HepG2 (cell line): ENCODE measurements around the gene PRDM12. TPM values are rescaled to one million over a fixed set of nuclear protein-coding genes. Genes with fewer than 3 reads are reported as not detected.

Experiments used
- MAF1 ChIP-seq: sonication (generic); formaldehyde crosslinking; IDR thresholded peaks from 2 replicates; pipeline ENCODE4 v1.5.0; 2020; ENCODE audit warnings: missing genetic modification reagents, borderline replicate concordance
- MBD4 ChIP-seq: IDR thresholded peaks from 2 replicates; pipeline ENCODE4 v1.6.1; 2012; ENCODE audit warnings: low read length, inconsistent platforms, borderline replicate concordance
- NFIB ChIP-seq: sonication (generic); formaldehyde crosslinking; IDR thresholded peaks from 2 replicates; pipeline ENCODE4 v1.9.0; 2021; ENCODE audit warnings: missing genetic modification reagents, mild to moderate bottlenecking, borderline replicate concordance
- SOX6 ChIP-seq, 2 experiments: fragments of 450-650 bp in 1 of 2; sonication (generic) in 1 of 2; formaldehyde crosslinking in 1 of 2; IDR thresholded peaks; 2 replicates each; pipeline versions ENCODE4 v1.4.0 to v1.6.1; 2017 to 2020; ENCODE audit warnings: antibody characterized with exemption in 1 of 2, mild to moderate bottlenecking in 1 of 2, missing genetic modification reagents in 1 of 2
- ZFP82 ChIP-seq: sonication (generic); formaldehyde crosslinking; IDR thresholded peaks from 2 replicates; pipeline ENCODE4 v1.5.1; 2020; ENCODE audit warnings: mild to moderate bottlenecking, missing genetic modification reagents, borderline replicate concordance
- ZNF180 ChIP-seq: sonication (generic); formaldehyde crosslinking; IDR thresholded peaks from 2 replicates; pipeline ENCODE4 v1.4.0; 2020; ENCODE audit warnings: low read depth, missing genetic modification reagents, borderline replicate concordance
- ZNF782 ChIP-seq: sonication (generic); formaldehyde crosslinking; IDR thresholded peaks from 2 replicates; pipeline ENCODE4 v1.4.0; 2020; ENCODE audit warnings: missing genetic modification reagents, mild to moderate bottlenecking, borderline replicate concordance
- ZSCAN12 ChIP-seq: sonication (generic); formaldehyde crosslinking; IDR thresholded peaks from 2 replicates; pipeline ENCODE4 v1.9.0; 2021; ENCODE audit warnings: mild to moderate bottlenecking, missing genetic modification reagents
- polyA plus RNA-seq, 8 experiments: library from polyadenylated mRNA; depleted of rRNA in 3 of 8; stranded (reverse) in 7 of 8; unstranded in 1 of 8; fragments of >200 nt; fragmentation: Illumina TruSeq in 4 of 8; extraction: Trizol in 4 of 8; gene quantifications; 2 replicates each; pipeline versions ENCODE4 v1.2.1 to v1.2.3, GENCODE V29; 2011 to 2016; ENCODE audit warnings: low read depth in 4 of 8, missing spikeins in 1 of 8, mixed read lengths in 1 of 8; ENCODE audit not compliant: insufficient read depth in 1 of 8
- total RNA-seq, 5 experiments: library from RNA; depleted of rRNA; stranded (reverse); fragments of >200 nt; fragmentation: Illumina TruSeq; extraction: Trizol; gene quantifications; 2 replicates each; pipeline ENCODE4 v1.2.3, GENCODE V29; 2016; ENCODE audit warnings: low read depth in 1 of 5
- TF ChIP-seq, protein P1 (sequence below): sonication (generic); formaldehyde crosslinking; IDR thresholded peaks from 2 replicates; pipeline ENCODE4 v1.9.0; 2021; ENCODE audit warnings: mild to moderate bottlenecking, missing genetic modification reagents
- TF ChIP-seq, protein P2 (sequence below): sonication (generic); formaldehyde crosslinking; IDR thresholded peaks from 2 replicates; pipeline ENCODE4 v1.9.0; 2021; ENCODE audit warnings: missing genetic modification reagents, borderline replicate concordance
- TF ChIP-seq, protein P3 (sequence below), 2 experiments: sonication (generic) in 1 of 2; formaldehyde crosslinking in 1 of 2; IDR thresholded peaks; 2 replicates each; pipeline versions ENCODE4 v1.6.1 to v1.9.0; 2014 to 2022; ENCODE audit warnings: antibody characterized with exemption in 1 of 2, borderline replicate concordance in 1 of 2, inconsistent platforms in 1 of 2, low read depth in 1 of 2, missing genetic modification reagents in 1 of 2

PRDM12 gene
- total and polyA plus RNA-seq, 2 of the 13 experiments (the other 11 are each of a cell fraction or from before 2014, with no cell fraction given) = 0.04 to 0.07 TPM

DNA sequence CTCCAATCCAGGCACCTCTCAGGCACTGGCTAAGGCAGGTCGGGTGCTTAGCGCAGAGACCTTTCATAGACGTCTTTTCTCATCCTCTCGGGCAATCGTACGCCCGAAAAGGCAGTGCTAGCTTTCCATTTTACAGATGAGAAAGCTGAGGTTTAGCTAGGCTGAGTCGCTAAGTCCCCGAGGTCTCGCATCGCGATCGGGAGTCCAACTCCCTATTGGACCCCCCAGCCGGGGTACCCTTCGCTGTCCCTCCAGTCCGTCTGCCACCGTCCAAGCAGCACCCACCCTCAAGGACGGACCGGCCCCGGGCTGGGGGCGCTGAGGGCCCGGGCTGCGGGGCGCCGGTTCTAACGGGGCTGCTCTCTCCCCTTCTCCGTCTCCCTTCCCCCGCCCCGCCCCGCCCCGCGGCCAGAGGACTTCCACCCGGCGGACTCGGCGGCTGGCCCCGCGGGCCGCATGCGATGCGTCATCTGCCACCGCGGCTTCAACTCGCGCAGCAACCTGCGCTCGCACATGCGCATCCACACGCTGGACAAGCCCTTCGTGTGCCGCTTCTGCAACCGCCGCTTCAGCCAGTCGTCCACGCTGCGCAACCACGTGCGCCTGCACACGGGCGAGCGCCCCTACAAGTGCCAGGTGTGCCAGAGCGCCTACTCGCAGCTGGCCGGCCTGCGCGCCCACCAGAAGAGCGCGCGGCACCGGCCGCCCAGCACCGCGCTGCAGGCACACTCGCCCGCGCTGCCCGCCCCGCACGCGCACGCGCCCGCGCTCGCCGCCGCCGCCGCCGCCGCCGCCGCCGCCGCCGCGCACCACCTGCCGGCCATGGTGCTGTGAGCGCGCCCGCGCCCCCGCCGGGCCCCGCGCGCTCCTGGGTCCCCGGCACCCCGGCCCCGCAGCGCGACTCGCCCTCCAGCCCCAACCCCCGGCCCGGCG lies 16.7 kb downstream of the PRDM12 start (continued):
- TF ChIP-seq, protein P1, sequence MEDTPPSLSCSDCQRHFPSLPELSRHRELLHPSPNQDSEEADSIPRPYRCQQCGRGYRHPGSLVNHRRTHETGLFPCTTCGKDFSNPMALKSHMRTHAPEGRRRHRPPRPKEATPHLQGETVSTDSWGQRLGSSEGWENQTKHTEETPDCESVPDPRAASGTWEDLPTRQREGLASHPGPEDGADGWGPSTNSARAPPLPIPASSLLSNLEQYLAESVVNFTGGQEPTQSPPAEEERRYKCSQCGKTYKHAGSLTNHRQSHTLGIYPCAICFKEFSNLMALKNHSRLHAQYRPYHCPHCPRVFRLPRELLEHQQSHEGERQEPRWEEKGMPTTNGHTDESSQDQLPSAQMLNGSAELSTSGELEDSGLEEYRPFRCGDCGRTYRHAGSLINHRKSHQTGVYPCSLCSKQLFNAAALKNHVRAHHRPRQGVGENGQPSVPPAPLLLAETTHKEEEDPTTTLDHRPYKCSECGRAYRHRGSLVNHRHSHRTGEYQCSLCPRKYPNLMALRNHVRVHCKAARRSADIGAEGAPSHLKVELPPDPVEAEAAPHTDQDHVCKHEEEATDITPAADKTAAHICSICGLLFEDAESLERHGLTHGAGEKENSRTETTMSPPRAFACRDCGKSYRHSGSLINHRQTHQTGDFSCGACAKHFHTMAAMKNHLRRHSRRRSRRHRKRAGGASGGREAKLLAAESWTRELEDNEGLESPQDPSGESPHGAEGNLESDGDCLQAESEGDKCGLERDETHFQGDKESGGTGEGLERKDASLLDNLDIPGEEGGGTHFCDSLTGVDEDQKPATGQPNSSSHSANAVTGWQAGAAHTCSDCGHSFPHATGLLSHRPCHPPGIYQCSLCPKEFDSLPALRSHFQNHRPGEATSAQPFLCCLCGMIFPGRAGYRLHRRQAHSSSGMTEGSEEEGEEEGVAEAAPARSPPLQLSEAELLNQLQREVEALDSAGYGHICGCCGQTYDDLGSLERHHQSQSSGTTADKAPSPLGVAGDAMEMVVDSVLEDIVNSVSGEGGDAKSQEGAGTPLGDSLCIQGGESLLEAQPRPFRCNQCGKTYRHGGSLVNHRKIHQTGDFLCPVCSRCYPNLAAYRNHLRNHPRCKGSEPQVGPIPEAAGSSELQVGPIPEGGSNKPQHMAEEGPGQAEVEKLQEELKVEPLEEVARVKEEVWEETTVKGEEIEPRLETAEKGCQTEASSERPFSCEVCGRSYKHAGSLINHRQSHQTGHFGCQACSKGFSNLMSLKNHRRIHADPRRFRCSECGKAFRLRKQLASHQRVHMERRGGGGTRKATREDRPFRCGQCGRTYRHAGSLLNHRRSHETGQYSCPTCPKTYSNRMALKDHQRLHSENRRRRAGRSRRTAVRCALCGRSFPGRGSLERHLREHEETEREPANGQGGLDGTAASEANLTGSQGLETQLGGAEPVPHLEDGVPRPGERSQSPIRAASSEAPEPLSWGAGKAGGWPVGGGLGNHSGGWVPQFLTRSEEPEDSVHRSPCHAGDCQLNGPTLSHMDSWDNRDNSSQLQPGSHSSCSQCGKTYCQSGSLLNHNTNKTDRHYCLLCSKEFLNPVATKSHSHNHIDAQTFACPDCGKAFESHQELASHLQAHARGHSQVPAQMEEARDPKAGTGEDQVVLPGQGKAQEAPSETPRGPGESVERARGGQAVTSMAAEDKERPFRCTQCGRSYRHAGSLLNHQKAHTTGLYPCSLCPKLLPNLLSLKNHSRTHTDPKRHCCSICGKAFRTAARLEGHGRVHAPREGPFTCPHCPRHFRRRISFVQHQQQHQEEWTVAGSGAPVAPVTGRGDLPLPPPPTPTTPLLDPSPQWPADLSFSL (CRISPR knock-in tag) = no peak
- TF ChIP-seq MAF1 = peak; percentile 75; the same call in 1 of the 2 replicates
- no peak; the same call in 1 of the 2 replicates for TF ChIP-seq ZNF782
- no peak; the same call in 1 of the 2 replicates for TF ChIP-seq ZNF180 (CRISPR knock-in tag)
- TF ChIP-seq ZSCAN12 (CRISPR knock-in tag) = no peak
- TF ChIP-seq, protein P2, sequence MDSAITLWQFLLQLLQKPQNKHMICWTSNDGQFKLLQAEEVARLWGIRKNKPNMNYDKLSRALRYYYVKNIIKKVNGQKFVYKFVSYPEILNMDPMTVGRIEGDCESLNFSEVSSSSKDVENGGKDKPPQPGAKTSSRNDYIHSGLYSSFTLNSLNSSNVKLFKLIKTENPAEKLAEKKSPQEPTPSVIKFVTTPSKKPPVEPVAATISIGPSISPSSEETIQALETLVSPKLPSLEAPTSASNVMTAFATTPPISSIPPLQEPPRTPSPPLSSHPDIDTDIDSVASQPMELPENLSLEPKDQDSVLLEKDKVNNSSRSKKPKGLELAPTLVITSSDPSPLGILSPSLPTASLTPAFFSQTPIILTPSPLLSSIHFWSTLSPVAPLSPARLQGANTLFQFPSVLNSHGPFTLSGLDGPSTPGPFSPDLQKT (CRISPR knock-in tag) = peak; percentile 27; the same call in 1 of the 2 replicates
- TF ChIP-seq NFIB (CRISPR knock-in tag) = no peak
- TF ChIP-seq, protein P3, sequence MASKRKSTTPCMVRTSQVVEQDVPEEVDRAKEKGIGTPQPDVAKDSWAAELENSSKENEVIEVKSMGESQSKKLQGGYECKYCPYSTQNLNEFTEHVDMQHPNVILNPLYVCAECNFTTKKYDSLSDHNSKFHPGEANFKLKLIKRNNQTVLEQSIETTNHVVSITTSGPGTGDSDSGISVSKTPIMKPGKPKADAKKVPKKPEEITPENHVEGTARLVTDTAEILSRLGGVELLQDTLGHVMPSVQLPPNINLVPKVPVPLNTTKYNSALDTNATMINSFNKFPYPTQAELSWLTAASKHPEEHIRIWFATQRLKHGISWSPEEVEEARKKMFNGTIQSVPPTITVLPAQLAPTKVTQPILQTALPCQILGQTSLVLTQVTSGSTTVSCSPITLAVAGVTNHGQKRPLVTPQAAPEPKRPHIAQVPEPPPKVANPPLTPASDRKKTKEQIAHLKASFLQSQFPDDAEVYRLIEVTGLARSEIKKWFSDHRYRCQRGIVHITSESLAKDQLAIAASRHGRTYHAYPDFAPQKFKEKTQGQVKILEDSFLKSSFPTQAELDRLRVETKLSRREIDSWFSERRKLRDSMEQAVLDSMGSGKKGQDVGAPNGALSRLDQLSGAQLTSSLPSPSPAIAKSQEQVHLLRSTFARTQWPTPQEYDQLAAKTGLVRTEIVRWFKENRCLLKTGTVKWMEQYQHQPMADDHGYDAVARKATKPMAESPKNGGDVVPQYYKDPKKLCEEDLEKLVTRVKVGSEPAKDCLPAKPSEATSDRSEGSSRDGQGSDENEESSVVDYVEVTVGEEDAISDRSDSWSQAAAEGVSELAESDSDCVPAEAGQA (IDR thresholded peaks at IDR 0.05; ENCODE audit: low read depth) = no peak
- TF ChIP-seq, protein P3 (CRISPR knock-in tag; IDR thresholded peaks at IDR 0.05; ENCODE audit: borderline replicate concordance) = peak; percentile 37; the same call in 1 of the 2 replicates
- TF ChIP-seq SOX6 (IDR thresholded peaks at IDR 0.05) = no peak
- peak; percentile 65 for TF ChIP-seq SOX6 (CRISPR knock-in tag; IDR thresholded peaks at IDR 0.05)
- peak; percentile 40; the same call in 1 of the 2 replicates for TF ChIP-seq ZFP82 (CRISPR knock-in tag)
- no peak for TF ChIP-seq MBD4
